GM23338 (cell line): ENCODE data around the gene ADIG. TPM values are rescaled to one million over a fixed set of nuclear protein-coding genes. Genes with fewer than 3 reads are reported as not detected.

Source experiments
- ATAC-seq: fragments of 200-7000 bp; cut with Tn5 transposase; 3 replicates; pipeline ENCODE4 v1.9.1; 2020
- DNase-seq: peaks from one replicate; pipeline ENCODE4 v3.0.0-alpha.2; 2015; ENCODE audit warnings: low spot score
- H2AFZ ChIP-seq: fragments of 200-600 bp; sonication (generic); 2 replicates; pipeline ENCODE4 v1.8.0; 2016; ENCODE audit warnings: antibody characterized with exemption, mild to moderate bottlenecking, moderate library complexity
- H3F3A ChIP-seq: fragments of 200-600 bp; sonication (generic); replicated peaks from 2 replicates; pipeline ENCODE4 v1.8.0; 2017; ENCODE audit warnings: antibody characterized with exemption, mixed run types, low read depth
- H3K27ac ChIP-seq: fragments of 200-600 bp; sonication (generic); 2 replicates; pipeline ENCODE4 v1.6.1; 2016; ENCODE audit warnings: low read depth
- H3K27me3 ChIP-seq: fragments of 200-600 bp; sonication (generic); 2 replicates; pipeline ENCODE4 v1.8.0; 2016; ENCODE audit warnings: mild to moderate bottlenecking, mixed run types, moderate library complexity; ENCODE audit not compliant: insufficient read depth
- H3K36me3 ChIP-seq: fragments of 200-600 bp; sonication (generic); 2 replicates; pipeline ENCODE4 v1.8.0; 2016; ENCODE audit warnings: mild to moderate bottlenecking; ENCODE audit not compliant: insufficient read depth
- H3K4me1 ChIP-seq: fragments of 200-600 bp; sonication (generic); 2 replicates; pipeline ENCODE4 v1.8.0; 2016; ENCODE audit warnings: mild to moderate bottlenecking, moderate library complexity; ENCODE audit not compliant: insufficient read depth
- H3K4me2 ChIP-seq: fragments of 200-600 bp; sonication (generic); 2 replicates; pipeline ENCODE4 v1.7.1; 2017; ENCODE audit warnings: mixed run types
- H3K4me3 ChIP-seq: fragments of 200-600 bp; sonication (generic); 2 replicates; pipeline ENCODE4 v1.6.1; 2016; ENCODE audit warnings: mixed run types
- H3K79me2 ChIP-seq: fragments of 200-600 bp; sonication (generic); replicated peaks from 2 replicates; pipeline ENCODE4 v1.8.0; 2017; ENCODE audit warnings: mild to moderate bottlenecking; ENCODE audit not compliant: insufficient read depth
- H3K9me2 ChIP-seq: fragments of 200-600 bp; sonication (generic); 2 replicates; pipeline ENCODE4 v1.8.0; 2017; ENCODE audit not compliant: insufficient read depth
- H4K20me1 ChIP-seq: fragments of 200-600 bp; sonication (generic); replicated peaks from 2 replicates; pipeline ENCODE4 v1.8.0; 2017; ENCODE audit warnings: mild to moderate bottlenecking; ENCODE audit not compliant: insufficient read depth
- H3K27ac Mint-ChIP-seq: 2 replicates; pipeline ENCODE4 v1.8.0; 2020; ENCODE audit warnings: inconsistent platforms, mild to moderate bottlenecking, moderate library complexity, mixed read lengths
- H3K27me3 Mint-ChIP-seq: 3 replicates; pipeline ENCODE4 v1.8.0; 2022; ENCODE audit warnings: low read depth, mild to moderate bottlenecking, moderate library complexity, mixed read lengths, inconsistent platforms; ENCODE audit not compliant: insufficient read depth, poor library complexity
- H3K36me3 Mint-ChIP-seq: 3 replicates; pipeline ENCODE4 v1.8.0; 2021; ENCODE audit warnings: low read depth, mild to moderate bottlenecking, inconsistent platforms, moderate library complexity, mixed read lengths
- H3K4me1 Mint-ChIP-seq: 3 replicates; pipeline ENCODE4 v1.8.0; 2020; ENCODE audit warnings: mild to moderate bottlenecking, inconsistent platforms, mixed read lengths
- H3K4me3 Mint-ChIP-seq: 3 replicates; pipeline ENCODE4 v1.8.0; 2021; ENCODE audit warnings: moderate library complexity, mild to moderate bottlenecking, inconsistent platforms, mixed read lengths
- H3K9me3 Mint-ChIP-seq: 3 replicates; pipeline ENCODE4 v1.8.0; 2020; ENCODE audit warnings: moderate library complexity, mild to moderate bottlenecking, inconsistent platforms, mixed read lengths
- ETS1 ChIP-seq: IDR thresholded peaks from 2 replicates; pipeline ENCODE4 v1.6.1; 2016; ENCODE audit warnings: antibody characterized with exemption
- EZH2 ChIP-seq: fragments of 200-600 bp; sonication (generic); IDR thresholded peaks from one replicate; pipeline ENCODE4 v1.8.0; 2017; ENCODE audit warnings: antibody characterized with exemption, mild to moderate bottlenecking, low read depth; ENCODE audit not compliant: unreplicated experiment
- EZH2phosphoT487 ChIP-seq: fragments of 200-600 bp; sonication (generic); IDR thresholded peaks from one replicate; pipeline ENCODE4 v1.8.1; 2018; ENCODE audit warnings: antibody characterized with exemption; ENCODE audit not compliant: unreplicated experiment
- POLR2AphosphoS5 ChIP-seq: IDR thresholded peaks from 2 replicates; pipeline ENCODE4 v1.6.1; 2016; ENCODE audit warnings: antibody characterized with exemption, low read depth
- ZNF114 ChIP-seq: fragments of 250-450 bp; sonication (Bioruptor Pico); IDR thresholded peaks from 2 replicates; pipeline ENCODE4 v1.5.0; 2020; ENCODE audit warnings: mild to moderate bottlenecking, moderate library complexity
- ZNF331 ChIP-seq: fragments of 250-450 bp; sonication (Bioruptor Pico); IDR thresholded peaks from 2 replicates; pipeline ENCODE4 v1.5.0; 2020; ENCODE audit warnings: low read depth, mild to moderate bottlenecking, moderate library complexity
- ZNF462 ChIP-seq: fragments of 250-450 bp; sonication (Bioruptor Pico); IDR thresholded peaks from 2 replicates; pipeline ENCODE4 v1.5.0; 2020; ENCODE audit warnings: mild to moderate bottlenecking, moderate library complexity
- polyA plus RNA-seq: library from polyadenylated mRNA; unstranded; fragments of >200 nt; fragmentation: Nextera tagmentation; extraction: Ambion mirVana; gene quantifications from 2 replicates; pipeline ENCODE4 v1.2.1, GENCODE V29; 2016
- total RNA-seq: library from RNA; depleted of rRNA; stranded (reverse); fragments of >200 nt; shearing (Covaris generic); gene quantifications from 2 replicates; pipeline ENCODE4 v1.2.3, GENCODE V29; 2014
- TF ChIP-seq, protein P1 (sequence below), 2 experiments: fragments of 200-600 bp in 1 of 2; sonication (generic) in 1 of 2; conservative IDR thresholded peaks; 2 replicates each; pipeline versions ENCODE4 v1.5.1 to v1.6.1; 2016 to 2017; ENCODE audit warnings: antibody characterized with exemption in 2 of 2, low read depth in 2 of 2, mild to moderate bottlenecking in 2 of 2, moderate library complexity in 1 of 2

ADIG gene
- total and polyA plus RNA-seq, 2 experiments from 2014 or later, result not detected

DNA sequence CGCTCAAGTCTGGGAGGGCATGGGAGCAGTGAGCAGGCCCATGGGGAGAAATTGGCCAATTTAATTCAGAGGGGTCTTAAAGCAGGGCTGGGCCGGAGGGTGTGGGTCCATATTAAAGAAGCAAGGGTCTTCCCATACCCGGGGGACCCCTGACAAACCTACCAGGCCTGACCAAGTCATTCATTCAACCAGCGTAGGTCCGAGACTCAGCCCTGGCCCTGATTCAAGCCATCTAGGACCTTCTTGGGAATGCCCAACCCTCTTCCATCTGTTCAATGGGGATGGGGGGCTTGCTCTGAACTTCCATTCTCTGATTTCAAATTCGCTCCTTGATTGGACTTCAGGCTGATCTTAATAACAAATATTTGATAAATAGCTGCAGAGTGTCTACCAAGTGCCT is 7.3 kb downstream of the ADIG start:
- Histone ChIP-seq H3K27me3 (no peaks in the 10 kb centered on the region), H3F3A (no peaks in the 10 kb centered on the region), H4K20me1 (no peaks in the 10 kb centered on the region; the same call in 1 of the 2 replicates), H3K79me2 (no peaks in the 10 kb centered on the region), H3K4me2 (no peak overlapping the region), H3K4me1 (no peaks in the 10 kb centered on the region), H3K36me3 (no peaks in the 10 kb centered on the region), H2AFZ (no peak overlapping the region), H3K4me3 (no peak overlapping the region), H3K27ac (no peak overlapping the region), H3K9me2 (no peaks in the 10 kb centered on the region)
- ATAC-seq, result no peak
- Mint-ChIP-seq H3K9me3 (no peaks in the 10 kb centered on the region), H3K4me1 (peaks cover 6% of the 10 kb centered on the region), H3K27ac (no peak overlapping the region), H3K27me3 (peaks cover 5% of the 10 kb centered on the region), H3K4me3 (no peak overlapping the region), H3K36me3 (no peaks in the 10 kb centered on the region)
- no peak for DNase-seq
- TF ChIP-seq ETS1 (no peak), ZNF462 (no peak), POLR2AphosphoS5 (no peak), ZNF114 (CRISPR knock-in tag) (no peak), EZH2phosphoT487 (no peak)

GRCh38 chr20:38589351-38589750 is 8.4 kb downstream of the ADIG start:
- H3K79me2 ChIP-seq, result no peaks in the 10 kb centered on the region
- H3K4me2 ChIP-seq, result no peak overlapping the region
- H2AFZ ChIP-seq, result no peak overlapping the region
- H3K4me3 ChIP-seq, result no peak overlapping the region
- DNase-seq (no peak), ATAC-seq (no peak)
- H3K9me3 Mint-ChIP-seq, result no peaks in the 10 kb centered on the region
- no peaks in the 10 kb centered on the region for H3K36me3 ChIP-seq
- H3K4me3 Mint-ChIP-seq, result no peak overlapping the region
- H3K4me1 Mint-ChIP-seq, result no peaks in the 10 kb centered on the region; the same call in none of the 3 replicates
- no peak overlapping the region for H3K27ac Mint-ChIP-seq
- no peaks in the 10 kb centered on the region for H3K9me2 ChIP-seq
- no peaks in the 10 kb centered on the region for H3K4me1 ChIP-seq
- H3F3A ChIP-seq, result no peaks in the 10 kb centered on the region
- no peak overlapping the region for H3K27ac ChIP-seq
- H4K20me1 ChIP-seq, result no peaks in the 10 kb centered on the region; the same call in 1 of the 2 replicates
- no peaks in the 10 kb centered on the region for H3K27me3 ChIP-seq
- no peaks in the 10 kb centered on the region for H3K36me3 Mint-ChIP-seq
- H3K27me3 Mint-ChIP-seq, result peaks cover 5% of the 10 kb centered on the region
- TF ChIP-seq, protein P1, sequence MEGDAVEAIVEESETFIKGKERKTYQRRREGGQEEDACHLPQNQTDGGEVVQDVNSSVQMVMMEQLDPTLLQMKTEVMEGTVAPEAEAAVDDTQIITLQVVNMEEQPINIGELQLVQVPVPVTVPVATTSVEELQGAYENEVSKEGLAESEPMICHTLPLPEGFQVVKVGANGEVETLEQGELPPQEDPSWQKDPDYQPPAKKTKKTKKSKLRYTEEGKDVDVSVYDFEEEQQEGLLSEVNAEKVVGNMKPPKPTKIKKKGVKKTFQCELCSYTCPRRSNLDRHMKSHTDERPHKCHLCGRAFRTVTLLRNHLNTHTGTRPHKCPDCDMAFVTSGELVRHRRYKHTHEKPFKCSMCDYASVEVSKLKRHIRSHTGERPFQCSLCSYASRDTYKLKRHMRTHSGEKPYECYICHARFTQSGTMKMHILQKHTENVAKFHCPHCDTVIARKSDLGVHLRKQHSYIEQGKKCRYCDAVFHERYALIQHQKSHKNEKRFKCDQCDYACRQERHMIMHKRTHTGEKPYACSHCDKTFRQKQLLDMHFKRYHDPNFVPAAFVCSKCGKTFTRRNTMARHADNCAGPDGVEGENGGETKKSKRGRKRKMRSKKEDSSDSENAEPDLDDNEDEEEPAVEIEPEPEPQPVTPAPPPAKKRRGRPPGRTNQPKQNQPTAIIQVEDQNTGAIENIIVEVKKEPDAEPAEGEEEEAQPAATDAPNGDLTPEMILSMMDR (conservative IDR thresholded peaks at IDR 0.05; ENCODE audit: low read depth in 2 of 2), result no peak
- TF ChIP-seq ETS1 (no peak), ZNF114 (CRISPR knock-in tag) (no peak), ZNF331 (CRISPR knock-in tag) (no peak), EZH2 (no peak)
